Retinal pigment epithelial cell (primary cell): ENCODE results near the gene CAPN10.

Experiments used
- DNase-seq: peaks from one replicate; pipeline ENCODE4 v3.0.0-alpha.2; 2010; ENCODE audit warnings: low read depth
- H3K4me3 ChIP-seq: 2 replicates; pipeline ENCODE4 v1.5.1; 2011; ENCODE audit warnings: mild to moderate bottlenecking, low read length, control low read depth, moderate library complexity
- CTCF ChIP-seq: conservative IDR thresholded peaks from 2 replicates; pipeline ENCODE4 v1.5.1; 2011; ENCODE audit warnings: low read depth, low read length, control low read depth, inconsistent platforms

CAPN10 gene

GRCh38 chr2:240573516-240574385 lies 12.8 kb upstream of the CAPN10 start:
- no peak overlapping the region for H3K4me3 ChIP-seq
- TF ChIP-seq CTCF: no peak
- no peak for DNase-seq

DNA sequence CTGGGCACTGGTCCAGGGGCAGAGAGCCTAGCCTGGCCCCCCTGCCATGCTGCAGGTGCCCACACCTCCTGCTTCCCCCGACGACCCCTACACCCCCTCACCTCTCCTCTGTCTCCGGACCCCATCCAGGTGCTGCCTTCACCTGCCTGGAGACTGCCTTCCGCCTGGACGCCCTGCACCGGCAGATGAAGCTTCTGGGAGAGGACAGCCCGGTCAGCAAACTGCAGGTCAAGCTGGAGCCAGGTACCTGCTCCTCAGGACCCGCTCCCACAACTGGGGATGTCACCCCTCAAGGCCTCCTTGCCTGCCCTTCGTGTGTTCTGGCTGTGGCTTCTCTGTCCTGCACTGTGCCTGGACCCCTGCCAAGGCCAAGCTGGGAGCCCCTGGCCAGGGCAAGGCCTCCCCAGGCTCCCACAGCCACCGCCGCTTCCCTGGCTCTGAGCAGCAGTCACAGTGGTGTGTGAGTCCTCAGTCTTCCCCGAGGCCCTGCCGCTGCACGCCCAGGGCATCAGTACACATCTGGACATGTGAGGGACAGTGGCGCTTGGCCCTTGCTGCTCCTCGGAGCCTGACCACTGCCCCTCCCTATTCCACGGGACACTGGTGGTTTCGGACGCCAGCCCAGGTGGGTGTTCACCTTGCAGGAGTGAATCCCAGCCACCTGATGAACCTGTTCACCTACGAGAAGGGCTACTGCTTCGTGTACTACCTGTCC lies 12.0 kb upstream of the CAPN10 start:
- no peak overlapping the region for H3K4me3 ChIP-seq
- no peak for TF ChIP-seq CTCF
- no peak for DNase-seq

DNA sequence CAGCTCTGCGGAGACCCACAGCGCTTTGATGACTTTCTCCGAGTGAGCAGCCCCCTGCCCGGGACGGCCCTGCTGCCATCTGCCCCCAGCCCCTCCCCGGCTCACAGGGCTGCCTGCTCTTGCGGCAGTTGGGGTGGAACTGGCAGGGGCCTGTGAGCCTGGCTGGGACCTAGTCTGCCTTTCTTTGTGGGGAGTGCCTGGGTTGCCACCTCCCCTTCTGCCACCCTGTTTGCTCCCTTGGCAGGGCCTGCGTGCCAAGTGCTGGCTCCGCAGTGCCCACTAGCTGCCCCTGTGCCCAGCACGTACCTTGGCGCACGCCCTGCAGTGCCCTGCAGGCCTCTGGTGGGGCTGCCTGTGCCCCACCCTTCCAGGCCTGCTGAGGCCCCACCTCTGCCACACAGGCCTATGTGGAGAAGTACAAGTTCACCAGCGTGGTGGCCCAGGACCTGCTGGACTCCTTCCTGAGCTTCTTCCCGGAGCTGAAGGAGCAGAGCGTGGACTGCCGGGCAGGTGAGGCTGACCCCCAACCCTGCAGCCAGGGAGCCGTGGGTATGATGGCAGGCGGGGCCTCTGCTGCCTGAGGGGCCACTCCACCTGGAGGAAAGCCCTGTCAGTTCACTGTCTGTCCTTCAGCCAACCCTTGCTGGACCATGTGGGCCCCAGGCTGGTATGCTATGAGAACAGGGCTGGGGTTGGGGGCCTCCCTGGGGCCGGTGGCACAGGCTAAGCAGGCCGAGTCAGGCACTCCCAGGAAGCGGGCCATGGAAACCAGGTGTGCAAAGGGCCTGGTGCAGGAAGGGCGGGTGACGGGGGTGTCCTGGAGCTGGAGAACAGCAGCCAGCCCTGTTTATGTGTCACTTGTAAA lies 11.2 kb upstream of the CAPN10 start:
- TF ChIP-seq CTCF: no peak
- H3K4me3 ChIP-seq: no peak overlapping the region
- DNase-seq: no peak

- no peak for TF ChIP-seq CTCF
These were observed 10.5 kb upstream of the CAPN10 start for GRCh38 chr2:240576036-240576435.

GRCh38 chr2:240576436-240577205 lies 9.9 kb upstream of the CAPN10 start:
- no peak for DNase-seq
- H3K4me3 ChIP-seq: no peak overlapping the region
- TF ChIP-seq CTCF: no peak

More at GRCh38 chr2:240576036-240576435, 10.5 kb upstream of the CAPN10 start:
- H3K4me3 ChIP-seq: no peak overlapping the region
- DNase-seq: no peak
